GM19023 (cell line): ENCODE measurements around the gene ATXN1.
"Not testable (repeated sequence)": the region's sequence is repeated elsewhere in the genome, so short reads cannot be mapped to it uniquely, and the experiment has no call there.

ENCODE experiments used
- ATAC-seq: cut with Tn5 transposase; IDR thresholded peaks from one replicate; pipeline ENCODE4 v1.9.1; 2021; ENCODE audit warnings: mild to moderate bottlenecking, moderate library complexity; ENCODE audit not compliant: unreplicated experiment

ATXN1 gene

GRCh38 chr6:16704401-16705045 is 56.7 kb downstream of the ATXN1 start:
- no peak for ATAC-seq

DNA sequence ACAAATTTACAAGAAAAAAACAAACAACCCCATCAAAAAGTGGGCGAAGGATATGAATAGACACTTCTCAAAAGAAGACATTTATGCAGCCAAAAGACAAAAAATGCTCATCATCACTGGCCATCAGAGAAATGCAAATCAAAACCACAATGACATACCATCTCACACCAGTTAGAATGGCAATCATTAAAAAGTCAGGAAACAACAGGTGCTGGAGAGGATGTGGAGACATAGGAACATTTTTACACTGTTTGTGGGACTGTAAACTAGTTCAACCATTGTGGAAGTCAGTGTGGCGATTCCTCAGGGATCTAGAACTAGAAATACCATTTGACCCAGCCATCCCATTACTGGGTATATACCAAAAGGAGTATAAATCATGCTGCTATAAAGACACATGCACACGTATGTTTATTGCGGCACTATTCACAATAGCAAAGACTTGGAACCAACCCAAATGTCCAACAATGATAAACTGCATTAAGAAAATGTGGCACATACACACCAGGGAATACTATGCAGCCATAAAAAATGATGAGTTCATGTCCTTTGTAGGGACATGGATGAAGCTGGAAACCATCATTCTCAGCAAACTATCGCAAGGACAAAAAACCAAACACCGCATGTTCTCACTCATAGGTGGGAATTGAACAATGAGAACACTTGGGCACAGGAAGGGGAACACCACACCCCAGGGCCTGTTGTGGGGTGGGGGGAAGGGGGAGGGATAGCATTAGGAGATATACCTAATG is 58.5 kb downstream of the ATXN1 start:
- not testable (repeated sequence) for ATAC-seq

DNA sequence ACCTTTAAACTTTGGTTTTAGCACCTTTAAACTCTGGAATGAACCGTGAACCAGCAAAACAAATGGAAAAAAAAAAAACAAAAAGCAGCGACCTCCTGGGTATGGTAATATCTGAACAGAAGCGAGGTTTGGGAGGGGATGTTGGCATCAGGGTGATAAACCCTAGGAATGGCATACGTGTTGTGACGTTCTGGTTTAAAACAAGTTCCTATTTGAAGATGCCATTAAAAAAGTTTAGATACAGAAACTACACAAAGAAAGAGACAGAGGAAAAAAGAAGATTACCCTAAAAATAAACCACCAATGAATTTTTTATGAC is 60.4 kb downstream of the ATXN1 start:
- no peak for ATAC-seq

GRCh38 chr6:16700202-16700915 is 60.9 kb downstream of the ATXN1 start:
- no peak for ATAC-seq

GRCh38 chr6:16698997-16699868 is 62.0 kb downstream of the ATXN1 start:
- no peak for ATAC-seq

DNA sequence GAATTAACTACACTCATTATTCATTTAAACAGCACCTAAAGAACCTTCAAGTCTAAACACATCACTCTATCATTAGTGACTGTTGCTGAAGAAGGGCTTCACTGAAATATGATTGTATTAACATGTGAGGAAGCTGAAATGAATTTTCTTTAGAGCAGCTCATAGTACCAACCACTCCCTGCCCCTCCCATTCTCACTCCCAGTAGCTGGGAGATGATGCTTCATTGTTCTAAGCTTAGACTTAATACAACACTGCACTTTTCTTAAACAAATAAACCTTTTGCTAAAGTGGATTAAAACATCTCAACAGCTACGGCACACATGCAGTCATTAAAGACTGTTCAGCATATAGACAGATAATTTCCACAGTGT is 63.1 kb downstream of the ATXN1 start:
- no peak for ATAC-seq

DNA sequence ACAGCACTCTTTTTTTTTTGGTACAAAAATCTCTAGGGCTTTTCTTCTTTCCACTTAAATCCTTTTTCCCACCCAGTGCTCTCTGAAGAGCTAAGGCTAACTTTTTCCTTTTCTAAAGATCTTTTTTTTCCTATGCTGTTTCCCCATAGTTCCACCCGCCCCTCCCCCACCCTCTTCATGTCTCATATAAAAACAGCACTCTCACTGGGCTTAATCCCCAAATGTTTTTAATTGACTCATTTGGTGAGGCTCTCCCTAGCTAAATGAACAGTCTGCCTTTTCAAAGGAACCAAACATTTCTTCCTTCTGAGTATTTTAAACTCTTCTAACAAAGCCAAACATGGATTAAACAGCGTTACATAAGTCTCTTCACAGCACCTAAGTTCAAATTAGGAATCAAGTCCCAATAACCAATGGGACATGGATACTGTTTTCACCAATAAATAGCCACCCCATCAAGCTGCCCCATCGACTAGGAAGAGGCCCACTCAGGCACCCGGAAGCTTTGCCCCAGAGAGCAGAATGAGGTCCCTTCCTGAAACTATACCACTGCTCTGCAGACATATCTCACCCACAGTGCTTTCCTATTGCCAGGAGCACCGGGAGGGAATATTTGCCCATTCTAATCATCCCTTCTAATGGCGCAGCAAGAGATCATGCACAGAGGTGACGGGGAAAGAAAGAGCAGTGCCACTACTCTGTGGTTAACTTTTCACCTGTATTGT is 63.7 kb downstream of the ATXN1 start:
- no peak for ATAC-seq

GRCh38 chr6:16696496-16696895 is 64.8 kb downstream of the ATXN1 start:
- no peak for ATAC-seq

GRCh38 chr6:16694781-16695578 is 66.3 kb downstream of the ATXN1 start:
- peak; percentile 54 for ATAC-seq

- ATAC-seq, result no peak
These were observed 69.9 kb downstream of the ATXN1 start for GRCh38 chr6:16691324-16691723.

DNA sequence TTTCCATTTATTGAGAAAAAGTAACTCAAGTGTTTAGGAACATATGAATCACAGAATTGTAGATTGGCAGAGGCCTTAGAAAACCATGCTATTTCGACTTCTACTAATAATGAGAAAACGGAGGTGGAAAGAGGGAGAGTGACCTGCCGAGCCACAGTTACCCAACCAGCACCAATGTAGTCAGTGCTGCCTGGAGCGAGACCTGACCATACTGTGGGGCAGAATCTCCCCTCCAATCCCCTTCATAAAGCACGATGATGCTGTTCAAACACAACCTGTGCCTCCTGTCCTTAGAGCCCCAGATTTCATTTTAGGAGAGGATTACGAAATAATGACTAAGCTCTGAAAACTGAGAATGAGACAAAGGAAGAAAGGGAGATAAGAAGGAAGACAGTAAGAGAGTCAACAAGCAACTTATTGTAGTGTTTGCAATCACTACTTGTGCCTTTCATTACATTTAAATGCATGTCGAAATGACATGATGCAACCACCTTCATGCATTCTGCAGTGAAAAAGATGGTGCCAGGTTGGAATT is 70.6 kb downstream of the ATXN1 start:
- ATAC-seq, result peak; percentile 78

GRCh38 chr6:16689788-16690607 is 71.3 kb downstream of the ATXN1 start:
- no peak for ATAC-seq

- no peak for ATAC-seq
These were observed 72.2 kb downstream of the ATXN1 start for GRCh38 chr6:16688984-16689636.

GRCh38 chr6:16688436-16688835 is 72.8 kb downstream of the ATXN1 start:
- ATAC-seq, result no peak

GRCh38 chr6:16687045-16687444 is 74.2 kb downstream of the ATXN1 start:
- ATAC-seq, result no peak

DNA sequence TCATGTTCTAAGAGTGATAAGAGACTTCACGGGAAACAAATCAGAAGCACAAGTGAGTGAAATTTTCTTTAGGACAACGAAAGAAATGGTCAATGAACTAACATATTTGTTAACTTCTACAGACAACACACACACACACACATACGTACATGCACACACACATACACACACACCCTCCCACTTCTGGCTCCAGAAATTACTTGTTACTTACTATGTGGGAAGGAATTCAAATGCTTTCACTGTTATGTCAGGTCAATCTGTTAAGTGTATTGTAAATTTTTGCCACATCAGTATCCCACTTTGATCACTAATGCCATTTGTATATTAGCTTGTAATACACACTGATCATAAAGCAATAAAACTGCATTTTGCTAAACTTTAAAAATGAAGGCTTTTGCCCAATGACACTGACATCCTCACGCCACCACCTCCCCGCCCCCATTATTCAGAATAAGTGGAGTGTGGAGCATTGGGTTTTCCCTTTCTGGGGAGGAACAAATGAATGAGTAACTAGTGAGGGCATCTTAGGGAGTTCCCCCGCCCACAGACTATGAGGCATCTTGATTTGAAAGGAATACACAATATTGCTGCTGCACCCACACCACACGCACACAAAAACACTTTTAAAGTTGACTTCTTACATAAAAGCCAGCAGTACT is 76.2 kb downstream of the ATXN1 start:
- ATAC-seq, result peak; percentile 70

DNA sequence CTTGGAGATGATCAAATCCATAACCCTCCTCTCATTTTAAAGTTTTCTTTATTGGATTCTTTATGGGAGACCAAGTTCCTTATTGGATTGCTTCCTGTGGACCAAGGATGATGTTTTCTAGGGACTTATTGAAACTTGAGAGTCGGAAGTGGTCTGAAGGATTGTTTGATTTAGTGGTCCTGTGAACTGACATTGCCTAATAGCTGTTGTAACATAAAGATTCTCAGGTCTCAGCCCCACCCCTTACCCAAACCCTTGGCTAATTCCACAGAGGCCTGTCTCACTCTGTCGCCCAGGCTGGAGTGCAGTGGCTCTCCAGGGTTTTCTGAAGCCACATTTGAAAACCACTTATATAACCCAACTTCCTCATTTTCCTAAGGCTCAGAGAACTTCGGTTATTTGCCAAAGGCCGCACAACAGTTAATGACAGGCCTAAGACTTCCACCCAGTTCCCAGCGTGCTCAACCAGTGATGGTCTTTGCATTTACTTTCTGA is 77.0 kb downstream of the ATXN1 start:
- ATAC-seq, result no peak
